ENCODE results near the gene ANKMY2. TPM values are rescaled to one million over a fixed set of nuclear protein-coding genes. Genes with fewer than 3 reads are reported as not detected.
A peak's percentile ranks its signal among the peaks of the same experiment; 100 is the strongest.

The ANKMY2 gene
- total RNA-seq, 1 donor from 2014 or later: 68.5 TPM

- Histone ChIP-seq H3K79me2 (ENCODE audit: low read depth) (peaks cover 68% of the 10 kb centered on the region), H3K4me3 (peak overlapping the region; percentile 9), H3K36me3 (peaks cover 5% of the 10 kb centered on the region), H3K4me1 (peaks cover 35% of the 10 kb centered on the region), H4K20me1 (ENCODE audit: low read depth) (peaks cover 4% of the 10 kb centered on the region), H2AFZ (replicated peaks) (no peak overlapping the region), H3F3A (ENCODE audit: low read depth) (no peaks in the 10 kb centered on the region), H3K4me2 (peak overlapping the region; percentile 72), H3K27me3 (no peaks in the 10 kb centered on the region), H3K27ac (peak overlapping the region; percentile 62), H3K9ac (no peak overlapping the region), H3K9me3 (ENCODE audit: low read depth) (no peaks in the 10 kb centered on the region)
- Mint-ChIP-seq H3K27me3 (ENCODE audit: insufficient read depth, low read depth) (no peaks in the 10 kb centered on the region), H3K9me3 (no peaks in the 10 kb centered on the region), H3K36me3 (peaks cover 22% of the 10 kb centered on the region), H3K4me3 (no peak overlapping the region), H3K4me1 (peaks cover 38% of the 10 kb centered on the region), H3K27ac (peak overlapping the region; percentile 50)
- DNase-seq (ENCODE audit: low spot score): peak; percentile 66
- no peak for TF ChIP-seq EZH2 (IDR thresholded peaks at IDR 0.05)
Observed at GRCh38 chr7:16638282-16639280, 7.0 kb downstream of the ANKMY2 start.

- Histone ChIP-seq H2AFZ (replicated peaks) (no peak overlapping the region), H3K9me3 (ENCODE audit: low read depth) (no peaks in the 10 kb centered on the region), H3K79me2 (ENCODE audit: low read depth) (peaks cover 56% of the 10 kb centered on the region), H3K4me3 (no peak overlapping the region), H3K27ac (no peak overlapping the region), H3K4me2 (peak overlapping the region; percentile 72), H3F3A (ENCODE audit: low read depth) (no peaks in the 10 kb centered on the region), H3K27me3 (no peaks in the 10 kb centered on the region), H3K36me3 (peaks cover 5% of the 10 kb centered on the region), H4K20me1 (ENCODE audit: low read depth) (peaks cover 4% of the 10 kb centered on the region), H3K4me1 (peaks cover 31% of the 10 kb centered on the region), H3K9ac (no peak overlapping the region)
- peaks cover 22% of the 10 kb centered on the region for H3K36me3 Mint-ChIP-seq
- DNase-seq (ENCODE audit: low spot score): no peak
- H3K27ac Mint-ChIP-seq: no peak overlapping the region
- TF ChIP-seq EZH2 (IDR thresholded peaks at IDR 0.05): no peak
- TF ChIP-seq EZH2phosphoT487 (IDR thresholded peaks at IDR 0.05): no peak
- no peak for TF ChIP-seq CTCF (IDR thresholded peaks at IDR 0.05)
- peaks cover 30% of the 10 kb centered on the region for H3K4me1 Mint-ChIP-seq
- no peaks in the 10 kb centered on the region for H3K27me3 Mint-ChIP-seq (ENCODE audit: insufficient read depth, low read depth)
- H3K4me3 Mint-ChIP-seq: no peak overlapping the region
- H3K9me3 Mint-ChIP-seq: no peaks in the 10 kb centered on the region
Observed at GRCh38 chr7:16637379-16637778, 8.2 kb downstream of the ANKMY2 start.

GRCh38 chr7:16636555-16637101, 8.9 kb downstream of the ANKMY2 start:
- peaks cover 49% of the 10 kb centered on the region for H3K79me2 ChIP-seq (ENCODE audit: low read depth)
- H3K27ac ChIP-seq: no peak overlapping the region
- peaks cover 5% of the 10 kb centered on the region for H3K36me3 ChIP-seq
- H3K9me3 ChIP-seq (ENCODE audit: low read depth): no peaks in the 10 kb centered on the region
- H4K20me1 ChIP-seq (ENCODE audit: low read depth): peaks cover 4% of the 10 kb centered on the region
- H3K36me3 Mint-ChIP-seq: peaks cover 27% of the 10 kb centered on the region
- H3K27ac Mint-ChIP-seq: no peak overlapping the region
- no peaks in the 10 kb centered on the region for H3K27me3 ChIP-seq
- no peak for TF ChIP-seq EZH2phosphoT487 (IDR thresholded peaks at IDR 0.05)
- no peak for TF ChIP-seq CTCF (IDR thresholded peaks at IDR 0.05)
- no peak for TF ChIP-seq EZH2 (IDR thresholded peaks at IDR 0.05)
- H3K4me3 ChIP-seq: no peak overlapping the region
- DNase-seq (ENCODE audit: low spot score): no peak
- no peak overlapping the region for H3K4me2 ChIP-seq
- H3F3A ChIP-seq (ENCODE audit: low read depth): no peaks in the 10 kb centered on the region
- H3K4me1 ChIP-seq: peaks cover 31% of the 10 kb centered on the region
- no peaks in the 10 kb centered on the region for H3K9me3 Mint-ChIP-seq
- no peaks in the 10 kb centered on the region for H3K27me3 Mint-ChIP-seq (ENCODE audit: insufficient read depth, low read depth)
- H3K4me1 Mint-ChIP-seq: peaks cover 25% of the 10 kb centered on the region
- no peak overlapping the region for H3K9ac ChIP-seq
- H2AFZ ChIP-seq (replicated peaks): no peak overlapping the region
- no peak overlapping the region for H3K4me3 Mint-ChIP-seq
